Central memory CD4-positive, alpha-beta T cell (primary cell): Measurements from ENCODE around the gene EIF4E1B.

Experiments
- DNase-seq: peaks from one replicate; pipeline ENCODE4 v3.0.0; 2022

Gene EIF4E1B

DNA sequence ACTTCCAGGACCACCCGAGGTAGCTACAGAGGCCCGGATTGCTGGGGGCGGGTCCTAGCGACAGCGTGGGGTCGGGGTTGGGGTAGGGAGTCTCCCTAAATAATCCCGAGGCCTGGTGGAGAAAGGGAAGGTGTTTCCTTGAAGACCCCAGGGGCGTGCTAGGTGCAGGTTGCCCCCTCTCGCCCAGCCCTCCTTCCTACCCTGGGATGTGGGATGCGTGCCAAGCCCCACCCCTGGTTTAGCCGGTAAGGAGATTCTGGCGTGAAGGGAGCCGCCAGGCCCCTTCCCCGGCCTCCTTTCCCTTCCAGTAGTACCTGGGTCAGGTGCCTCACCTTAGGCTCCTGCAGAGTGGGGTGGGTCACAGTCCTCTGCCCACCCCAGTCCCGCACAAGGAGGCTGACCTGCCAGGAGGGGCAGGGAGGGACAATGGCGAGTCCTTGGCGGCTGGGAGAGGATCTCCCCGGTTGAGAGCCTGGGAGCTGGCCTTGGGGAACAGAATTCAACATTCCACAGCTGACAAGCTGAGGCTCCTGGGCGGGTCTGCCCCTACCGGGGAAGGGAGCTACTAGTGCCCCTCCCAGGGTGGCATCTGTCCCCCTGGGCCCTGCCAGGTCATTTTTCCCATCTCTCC, 17.5 kb downstream of the EIF4E1B start:
- peak; percentile 12 for DNase-seq

- DNase-seq, result peak; percentile 12
Measured at GRCh38 chr5:176648474-176649194, 18.2 kb downstream of the EIF4E1B start.

DNA sequence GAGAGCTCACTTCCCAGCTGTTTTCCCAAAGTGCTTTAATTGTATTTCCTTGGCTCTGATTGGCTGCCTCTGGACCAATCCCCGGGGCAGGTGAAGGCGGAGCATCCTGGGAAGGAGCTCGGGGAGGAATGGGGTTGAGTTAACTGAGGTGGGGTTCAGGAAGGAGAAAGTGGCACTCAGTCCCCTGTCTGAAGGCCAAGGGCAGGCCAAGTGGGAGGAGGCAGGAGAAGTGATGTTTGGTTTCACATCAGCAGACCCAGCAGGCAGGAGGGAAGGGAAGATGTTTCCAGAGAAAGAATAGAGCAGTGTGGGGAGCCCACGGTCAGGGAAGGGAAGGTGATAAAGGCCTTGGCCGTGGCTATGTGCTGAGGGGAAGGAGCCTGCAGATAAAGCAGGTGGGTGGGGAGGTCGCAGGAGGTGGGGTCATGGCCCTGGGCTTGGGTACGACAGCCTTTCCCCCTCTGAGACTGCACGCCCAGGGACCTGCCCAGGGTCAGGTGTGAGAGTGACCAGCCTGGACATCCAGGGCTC, 19.9 kb downstream of the EIF4E1B start:
- no peak for DNase-seq

DNA sequence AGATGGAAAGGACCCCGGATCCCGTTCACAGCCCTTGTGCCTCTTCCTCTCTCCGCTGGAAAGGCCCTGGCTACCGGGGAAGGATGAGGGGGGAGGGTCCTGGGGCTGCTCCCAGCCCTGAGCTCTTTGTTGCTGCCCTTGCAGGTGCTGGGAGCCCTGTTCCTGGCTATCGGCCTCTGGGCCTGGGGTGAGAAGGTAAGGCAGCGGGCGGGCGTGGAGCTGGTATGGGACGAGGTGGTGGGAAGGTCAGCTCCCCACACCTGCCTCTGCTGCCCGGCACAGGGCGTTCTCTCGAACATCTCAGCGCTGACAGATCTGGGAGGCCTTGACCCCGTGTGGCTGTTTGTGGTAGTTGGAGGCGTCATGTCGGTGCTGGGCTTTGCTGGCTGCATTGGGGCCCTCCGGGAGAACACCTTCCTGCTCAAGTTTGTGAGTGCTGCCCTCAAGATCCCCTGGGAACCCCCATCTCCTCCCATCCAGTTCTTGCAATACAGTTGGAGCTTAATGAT, 21.1 kb downstream of the EIF4E1B start:
- no peak for DNase-seq

- DNase-seq, result no peak
Measured at GRCh38 chr5:176652136-176652535, 21.7 kb downstream of the EIF4E1B start.

GRCh38 chr5:176653401-176654385, 23.2 kb downstream of the EIF4E1B start:
- DNase-seq, result no peak

GRCh38 chr5:176654856-176655255, 24.4 kb downstream of the EIF4E1B start:
- peak; percentile 12 for DNase-seq

- no peak for DNase-seq
Measured at GRCh38 chr5:176656467-176656990, 26.1 kb downstream of the EIF4E1B start.

DNA sequence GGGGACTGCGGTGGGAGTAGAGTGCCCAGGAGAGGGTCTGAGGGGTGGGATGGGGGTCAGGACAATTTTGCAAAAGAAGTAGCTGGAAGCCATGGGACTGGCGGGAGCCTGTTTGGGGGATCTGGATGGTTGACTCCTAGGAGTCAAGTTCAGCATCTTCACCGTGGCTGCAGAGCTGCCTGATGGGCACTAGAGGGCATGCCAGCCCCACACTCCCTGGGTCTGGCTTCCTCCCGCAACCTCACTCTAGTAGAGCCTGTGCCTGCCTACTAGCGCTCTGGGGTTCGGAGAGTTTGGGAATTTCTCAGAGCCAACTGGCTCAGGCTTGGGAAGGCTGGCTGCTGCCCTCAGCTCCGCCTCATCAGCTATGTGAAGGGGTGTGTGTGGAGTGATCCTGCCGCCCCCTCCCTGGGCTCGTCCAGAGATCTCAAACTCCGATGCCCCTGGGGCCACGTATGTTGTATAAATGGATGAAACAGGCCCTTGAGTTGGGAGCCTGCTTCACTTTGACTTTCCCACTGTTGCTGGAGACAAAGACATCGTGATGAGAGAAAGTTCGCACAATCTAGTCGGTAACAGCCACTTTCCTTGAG, 27.6 kb downstream of the EIF4E1B start:
- DNase-seq, result peak; percentile 53

DNA sequence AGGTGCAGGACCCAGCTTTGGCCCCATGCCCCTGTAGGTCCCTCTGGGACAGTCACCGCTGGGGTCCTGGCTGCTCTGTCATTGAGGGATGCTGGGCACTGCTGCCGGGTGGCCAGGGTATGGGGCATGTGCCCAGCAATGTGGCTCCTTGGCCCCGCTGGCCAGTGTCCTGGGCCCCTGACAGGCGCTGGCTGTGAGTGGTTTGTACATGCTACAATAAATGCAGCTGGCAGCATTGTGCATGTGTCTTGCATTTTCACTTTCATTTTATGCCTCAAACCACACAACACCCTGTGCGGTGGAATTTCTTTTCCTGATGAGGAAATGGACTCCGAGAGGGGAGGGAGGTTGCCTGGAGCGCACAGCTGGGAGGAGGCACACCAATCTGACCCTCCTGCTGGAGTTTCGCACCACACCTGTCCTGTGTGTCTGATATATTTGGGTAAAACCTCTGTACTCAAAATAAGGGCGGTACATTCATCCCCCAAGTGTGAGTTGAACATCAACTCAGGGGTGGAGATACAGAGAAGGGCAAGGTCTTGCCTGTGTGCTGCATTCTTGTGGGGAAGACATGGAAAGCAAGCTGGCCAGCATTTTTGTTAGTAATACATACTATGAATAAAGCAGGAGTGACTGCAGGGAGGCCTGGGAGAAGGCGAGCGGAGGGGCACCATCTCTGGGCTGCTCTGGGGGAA, 28.5 kb downstream of the EIF4E1B start:
- DNase-seq, result peak; percentile 45

GRCh38 chr5:176659512-176659839, 29.0 kb downstream of the EIF4E1B start:
- DNase-seq, result no peak

DNA sequence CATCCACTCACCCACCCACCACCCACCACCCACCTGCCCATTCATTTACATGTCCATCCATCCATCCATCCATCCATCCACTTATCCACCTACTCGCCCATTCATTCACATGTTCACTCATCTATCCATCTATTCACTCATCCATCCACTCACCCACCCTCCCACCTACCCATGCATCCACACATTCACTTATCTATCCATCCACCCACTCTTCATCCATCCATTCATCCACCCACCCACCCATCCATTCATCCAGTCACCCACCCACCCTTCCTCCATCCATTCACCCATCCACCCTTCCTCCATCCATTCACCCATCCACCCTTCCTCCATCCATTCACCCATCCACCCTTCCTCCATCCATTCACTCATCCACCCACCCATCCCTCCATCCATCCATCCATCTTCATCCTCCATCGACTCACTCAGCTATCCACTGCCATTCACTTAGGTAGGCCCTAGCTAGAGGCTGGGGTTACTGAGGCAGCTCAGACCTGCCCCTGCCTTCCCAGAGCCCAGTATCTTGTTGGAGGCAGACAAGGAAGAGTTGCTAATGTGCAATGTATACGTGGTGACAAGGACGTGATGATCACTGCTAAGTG, 29.5 kb downstream of the EIF4E1B start:
- DNase-seq, result no peak

- DNase-seq, result no peak
Measured at GRCh38 chr5:176660530-176660859, 30.0 kb downstream of the EIF4E1B start.

DNA sequence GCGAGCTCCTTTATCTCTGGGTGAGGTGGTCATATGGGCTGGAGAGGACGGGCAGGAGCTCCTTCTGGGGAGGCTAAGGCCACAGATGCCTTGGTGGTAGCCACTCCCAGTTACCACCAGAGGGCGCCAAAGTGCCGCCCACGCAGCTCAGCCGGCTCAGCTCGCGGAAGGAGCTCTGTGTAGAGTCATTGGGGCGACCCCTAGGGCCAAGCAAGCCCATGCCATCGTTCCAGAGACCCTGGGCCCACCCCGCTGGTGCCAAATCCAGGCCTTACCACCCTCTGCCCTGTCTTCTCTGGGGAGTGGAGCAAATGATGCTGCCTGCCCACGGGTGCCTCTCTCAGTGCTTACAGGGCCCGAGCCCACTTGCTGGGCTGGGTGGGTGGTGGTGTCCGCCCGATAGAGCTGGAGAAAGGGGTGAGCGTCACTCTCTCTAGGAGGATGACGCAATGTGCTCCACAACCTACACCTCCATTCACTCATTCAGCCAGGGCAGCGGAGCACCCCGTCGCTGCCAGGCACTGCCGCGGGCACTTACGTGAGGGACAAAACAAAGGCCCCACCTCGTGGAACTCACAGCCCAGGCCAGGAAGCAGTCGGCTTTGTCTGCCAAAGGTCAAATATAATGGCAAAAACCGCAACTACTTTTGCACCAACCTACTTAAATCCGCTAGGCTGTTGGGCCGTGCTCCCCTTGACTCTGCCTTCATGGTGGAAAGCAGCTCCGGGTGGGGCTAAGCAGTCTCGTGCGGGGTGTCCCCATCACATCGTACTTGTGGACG, 30.6 kb downstream of the EIF4E1B start:
- DNase-seq, result peak; percentile 69

DNA sequence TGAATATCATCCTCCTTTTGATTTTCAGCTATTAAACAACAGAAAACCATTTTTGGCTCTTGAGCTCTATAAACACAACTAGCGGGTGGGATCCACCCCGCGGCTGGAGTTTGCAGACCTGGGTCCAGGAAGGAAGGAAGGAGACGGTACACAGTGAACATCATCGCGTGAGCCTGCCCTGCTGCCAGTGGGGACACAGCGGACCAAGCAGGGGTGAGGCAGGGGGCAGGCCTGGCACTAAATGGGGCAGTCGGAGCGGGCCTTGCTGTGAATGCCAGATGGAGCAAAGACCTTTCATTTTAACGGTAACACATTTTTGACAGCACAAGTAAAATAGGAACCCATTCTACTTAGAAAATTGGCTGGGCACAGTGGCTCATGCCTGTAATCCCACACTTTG, 31.2 kb downstream of the EIF4E1B start:
- DNase-seq, result no peak

GRCh38 chr5:176662371-176663333, 32.2 kb downstream of the EIF4E1B start:
- DNase-seq, result no peak

GRCh38 chr5:176663566-176663965, 33.1 kb downstream of the EIF4E1B start:
- DNase-seq, result no peak

GRCh38 chr5:176664479-176664878, 34.0 kb downstream of the EIF4E1B start:
- no peak for DNase-seq

DNA sequence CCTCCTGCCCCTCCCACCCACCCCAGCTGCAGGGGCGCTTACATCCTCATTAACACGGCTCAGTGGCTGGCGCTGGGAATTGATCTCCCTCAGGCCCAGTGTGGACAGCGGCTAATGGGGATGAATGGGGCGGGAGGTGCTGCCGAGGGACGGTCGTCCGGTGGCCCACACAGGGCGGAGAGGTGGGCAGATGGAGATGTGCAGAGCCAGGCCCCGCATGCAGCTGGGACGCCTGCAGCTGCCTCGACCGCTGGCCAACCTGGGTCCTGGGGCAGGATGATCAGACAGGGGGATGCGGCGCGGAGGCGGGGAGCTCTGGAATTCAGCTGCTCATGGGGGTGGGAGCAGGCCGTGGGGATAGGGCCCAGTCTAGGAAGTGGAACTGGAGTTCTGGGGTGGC, 34.4 kb downstream of the EIF4E1B start:
- no peak for DNase-seq
